CD4-positive, alpha-beta T cell treated with Interleukin-21 for 1 hour (primary cell): ENCODE data around the gene ADM2.
"Not testable (repeated sequence)": the region's sequence is repeated elsewhere in the genome, so short reads cannot be mapped to it uniquely, and the experiment has no call there.

ENCODE experiments used
- DNase-seq: peaks from one replicate; pipeline ENCODE4 v3.0.0-alpha.2; 2020

ADM2 gene

GRCh38 chr22:50481440-50482106, at the start of gene ADM2:
Gene ADM2, plus strand, starts transcription at chr22:50481543. Its CDS starts 305 bp downstream, at chr22:50481848.
- peak; percentile 73 for DNase-seq

DNA sequence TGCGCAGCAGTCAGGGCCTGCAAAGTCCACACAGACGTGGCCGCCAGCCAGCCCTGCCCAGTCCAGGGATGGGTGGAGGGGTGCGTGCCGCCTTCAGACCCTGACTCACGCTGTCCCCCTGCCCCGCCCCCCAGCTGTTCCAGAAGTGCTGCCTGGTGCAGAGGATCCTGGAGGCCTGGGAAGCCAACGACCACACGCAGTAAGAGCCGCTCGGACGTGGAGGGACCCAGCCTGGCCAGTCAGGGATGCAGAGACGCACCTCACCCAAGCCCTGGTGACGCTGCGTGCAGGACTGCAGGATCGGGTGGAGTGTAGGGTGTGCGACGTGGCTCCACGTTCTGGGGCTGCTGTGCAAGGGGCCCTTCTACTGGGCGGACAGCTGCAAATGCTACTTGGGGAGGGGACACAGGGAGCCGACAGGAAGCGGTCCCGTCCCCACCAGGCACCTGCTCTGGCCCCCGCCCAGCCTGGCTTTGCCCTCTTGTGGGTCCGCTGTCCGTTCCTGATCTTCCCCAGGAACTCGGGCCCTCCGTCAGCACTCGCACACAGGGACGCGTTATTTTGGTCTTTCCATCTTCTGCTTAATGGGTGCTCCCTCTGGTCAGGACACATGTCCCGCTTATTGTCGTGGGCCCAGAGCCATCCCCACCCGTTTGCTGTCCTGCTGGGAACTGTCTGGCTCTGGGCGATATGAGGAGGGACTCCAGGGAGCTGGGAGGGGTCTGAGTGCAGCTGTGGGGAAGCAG, 49.0 kb upstream of the ADM2 start:
- DNase-seq = no peak

- DNase-seq = not testable (repeated sequence)
These were observed 48.3 kb upstream of the ADM2 start for GRCh38 chr22:50432877-50433510.

- no peak for DNase-seq
These were observed 46.5 kb upstream of the ADM2 start for GRCh38 chr22:50434849-50435248.

- DNase-seq = no peak
These were observed 45.9 kb upstream of the ADM2 start for GRCh38 chr22:50435291-50436014.

DNA sequence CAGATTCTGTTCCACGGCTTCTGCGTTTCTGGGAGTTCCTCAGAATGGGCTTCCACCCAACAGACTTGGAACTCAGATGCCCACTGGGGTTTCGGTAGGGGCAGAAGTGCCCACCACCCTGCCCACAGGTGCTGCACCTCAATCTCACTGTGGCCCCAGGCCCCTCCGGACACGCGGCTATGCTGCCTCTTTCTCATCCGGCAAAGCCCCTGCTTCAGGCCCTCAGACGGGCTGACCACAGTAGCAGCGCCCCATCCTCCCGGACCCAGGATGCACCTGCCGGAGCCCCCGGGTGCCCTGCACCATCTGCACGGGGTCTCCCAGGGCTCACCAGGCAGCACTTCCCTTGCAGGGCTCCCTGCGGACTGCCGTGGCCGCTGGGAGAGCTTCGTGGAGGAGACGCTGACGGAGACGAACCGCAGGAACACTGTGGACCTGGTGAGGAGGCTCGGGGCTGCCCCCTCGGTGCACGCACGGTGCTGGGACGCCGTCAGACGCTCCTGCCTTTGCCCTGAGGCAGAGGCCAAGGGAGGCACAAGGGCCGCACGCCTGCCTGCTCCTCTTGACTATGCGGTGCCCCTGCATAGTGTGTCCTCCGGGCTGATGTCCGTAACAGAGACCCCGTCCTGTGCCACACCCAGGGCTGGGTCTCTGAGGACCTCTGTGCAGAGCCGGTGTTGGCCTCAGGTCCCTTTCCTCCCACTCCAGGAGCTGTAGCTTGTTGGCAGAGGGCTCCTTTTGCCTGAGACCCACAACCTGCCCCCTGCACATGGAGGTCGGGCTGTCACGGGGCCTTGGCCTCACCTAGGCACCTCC, 45.1 kb upstream of the ADM2 start:
- DNase-seq = no peak

GRCh38 chr22:50436841-50437341, 44.5 kb upstream of the ADM2 start:
- no peak for DNase-seq

GRCh38 chr22:50437511-50438304, 43.6 kb upstream of the ADM2 start:
- DNase-seq = no peak

DNA sequence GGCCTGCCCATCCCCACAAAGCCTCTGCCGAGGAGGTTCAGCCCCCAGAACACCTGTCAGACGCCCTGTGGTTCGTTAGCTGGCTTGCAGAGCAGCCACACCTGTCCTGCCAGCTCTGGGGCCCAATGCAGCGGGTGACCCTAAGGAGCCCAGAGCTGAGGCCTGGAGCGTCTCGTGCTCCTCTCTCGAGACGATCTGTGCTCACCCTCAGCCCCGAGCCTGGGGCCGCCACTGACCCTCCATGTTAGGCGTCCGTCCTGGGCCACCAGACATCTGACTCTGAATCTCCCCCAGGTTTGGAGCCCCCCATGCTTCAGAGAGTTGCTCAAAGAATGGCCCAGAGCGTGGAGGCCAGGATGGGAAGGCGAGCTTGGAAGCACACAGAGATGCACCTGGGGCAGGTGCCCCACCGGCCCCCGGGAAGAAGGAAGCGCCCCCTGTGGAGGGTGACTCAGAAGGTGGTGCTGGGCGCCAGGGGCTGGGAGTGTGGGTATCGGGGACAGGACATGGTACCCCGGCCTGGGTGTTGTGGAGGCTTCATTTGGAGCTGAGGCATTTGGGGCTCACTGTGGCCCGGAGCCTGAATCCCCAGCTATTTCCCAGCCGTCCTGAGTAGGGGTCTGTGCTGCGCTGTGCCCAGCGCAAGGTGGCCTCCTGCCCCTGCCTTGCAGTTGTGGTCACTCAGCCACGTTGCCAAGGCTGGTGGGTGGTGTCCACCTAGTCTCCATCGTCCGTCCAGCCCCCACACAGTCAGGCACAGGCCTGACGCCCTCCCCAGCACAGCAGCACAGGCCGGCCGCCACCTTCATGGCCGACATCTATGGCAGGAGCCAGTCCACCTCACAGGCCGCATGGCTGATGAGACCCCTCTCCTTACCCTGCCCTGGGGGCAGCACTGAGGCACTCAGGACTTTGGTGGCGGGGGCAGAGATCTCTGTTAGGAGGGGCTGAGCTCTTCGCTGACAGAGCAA, 42.8 kb upstream of the ADM2 start:
- no peak for DNase-seq

DNA sequence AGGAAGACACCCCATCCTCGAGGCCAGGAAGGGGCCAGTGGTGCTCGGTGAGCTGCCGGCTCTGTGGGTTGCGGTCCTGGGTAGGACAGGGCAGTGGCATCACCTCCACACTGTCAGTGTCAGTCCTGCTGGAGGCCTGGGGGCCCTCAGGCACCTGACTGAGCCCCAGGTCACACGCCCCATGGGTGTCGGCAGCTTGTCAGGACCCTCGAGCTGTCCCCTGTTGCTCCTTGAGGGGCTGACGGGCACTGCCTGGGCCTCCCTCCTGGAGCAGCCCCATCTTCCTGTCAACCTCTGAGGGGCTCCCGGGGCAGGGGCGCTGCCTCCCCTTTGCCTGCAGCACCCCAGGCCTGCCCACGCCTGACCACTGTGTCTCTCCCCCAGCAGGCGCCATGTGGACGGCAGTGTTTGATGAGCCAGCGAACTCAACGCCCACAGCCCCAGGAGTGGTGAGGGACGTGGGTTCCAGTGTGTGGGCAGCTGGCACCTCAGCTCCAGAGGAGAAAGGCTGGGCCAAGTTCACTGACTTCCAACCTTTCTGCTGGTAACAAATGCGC, 42.0 kb upstream of the ADM2 start:
- no peak for DNase-seq

DNA sequence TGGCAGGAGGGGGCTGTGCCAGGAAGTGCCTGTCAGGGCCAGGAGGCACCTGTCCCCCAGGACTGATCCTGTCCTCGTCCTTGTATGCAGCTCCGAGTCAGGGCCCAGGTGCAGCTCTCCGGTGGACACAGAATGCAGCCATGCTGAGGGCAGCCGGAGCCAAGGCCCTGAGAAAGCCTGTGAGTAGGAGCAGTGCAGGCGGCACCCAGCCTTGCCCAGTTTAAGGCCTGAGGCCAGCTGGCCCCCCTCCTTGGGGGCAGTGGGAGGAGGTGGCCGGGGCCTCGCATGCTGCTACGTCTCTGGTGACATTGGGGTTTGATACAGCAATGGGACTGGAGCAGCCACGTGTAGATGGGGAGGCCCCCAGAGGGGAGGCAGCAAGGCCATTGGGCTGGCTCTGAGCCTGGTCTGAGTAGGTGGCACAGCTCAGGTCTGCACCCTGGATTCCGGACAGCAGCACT, 41.4 kb upstream of the ADM2 start:
- no peak for DNase-seq

GRCh38 chr22:50440544-50441249, 40.6 kb upstream of the ADM2 start:
- DNase-seq = no peak

DNA sequence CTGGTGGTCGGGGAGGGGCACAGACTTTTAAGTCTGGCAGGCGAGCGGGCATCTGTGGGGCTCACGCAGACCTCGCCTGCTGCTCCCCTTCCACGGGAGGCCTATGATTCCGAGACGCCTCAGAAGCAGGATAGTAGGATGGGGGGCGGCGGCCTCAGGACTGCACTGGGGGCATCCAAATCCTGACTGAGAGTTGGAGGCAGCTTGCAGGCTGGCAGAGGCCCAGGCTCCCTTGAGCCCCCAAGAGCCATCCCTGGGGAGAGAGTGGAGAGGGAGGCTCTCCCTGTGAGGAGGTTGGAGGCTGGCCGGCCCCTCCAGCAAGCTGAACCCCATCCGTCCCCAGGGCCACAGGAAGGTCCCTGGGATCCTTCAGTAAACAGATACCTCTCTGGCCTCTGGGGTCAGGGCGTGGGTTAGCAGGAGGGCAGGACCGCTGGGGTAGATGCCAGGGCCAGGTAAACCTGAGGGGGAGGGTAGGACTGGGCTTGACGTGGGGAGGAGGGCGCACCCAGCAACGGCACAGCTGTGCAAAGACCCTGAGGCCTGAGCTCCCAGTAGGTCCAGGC, 39.8 kb upstream of the ADM2 start:
- no peak for DNase-seq

DNA sequence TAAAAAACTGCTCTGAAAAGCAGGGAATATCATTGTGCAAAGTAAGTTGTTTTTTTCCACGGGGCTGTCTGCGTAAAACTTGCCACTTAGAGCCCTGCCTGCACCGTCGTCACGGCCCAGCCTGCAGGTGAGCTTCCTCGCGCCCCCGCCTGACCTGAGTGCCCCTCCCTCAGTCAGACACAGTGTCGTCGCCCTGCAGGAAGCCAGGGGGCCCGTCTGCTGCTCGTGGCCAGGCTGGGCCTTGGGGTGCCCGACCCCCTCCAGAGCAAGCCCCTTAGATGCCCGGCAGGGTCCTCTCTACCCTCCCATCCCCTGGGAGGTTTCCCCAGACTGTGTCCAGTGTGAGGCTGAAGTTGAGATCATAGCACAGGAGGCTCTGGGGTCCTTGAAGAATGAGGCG, 38.1 kb upstream of the ADM2 start:
- no peak for DNase-seq

- no peak for DNase-seq
These were observed 37.3 kb upstream of the ADM2 start for GRCh38 chr22:50443801-50444625.

DNA sequence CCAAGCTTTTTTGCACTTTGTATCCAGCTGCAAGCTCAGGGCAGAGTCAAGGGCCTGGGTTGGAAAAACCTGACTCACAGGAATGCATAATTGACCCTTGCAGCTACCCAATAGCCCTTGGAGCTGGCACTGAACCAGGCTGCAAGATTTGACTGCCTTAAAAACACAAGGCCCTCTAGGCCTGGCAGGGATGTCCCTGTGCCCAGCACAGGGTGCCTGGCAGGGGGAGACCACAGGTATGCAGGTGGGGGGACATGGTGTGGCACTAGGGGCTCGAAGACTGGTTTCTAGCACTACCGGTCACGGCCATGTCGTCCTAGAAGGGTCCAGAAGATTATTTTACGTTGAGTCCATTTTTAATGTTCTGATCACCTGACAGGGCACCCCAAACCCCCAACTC, 36.7 kb upstream of the ADM2 start:
- no peak for DNase-seq

- peak; percentile 55 for DNase-seq
These were observed 36.1 kb upstream of the ADM2 start for GRCh38 chr22:50445071-50445879.
